ENCODE results near the gene COG7. TPM values are rescaled to one million over a fixed set of nuclear protein-coding genes. Genes with fewer than 3 reads are reported as not detected.
"Not testable (repeated sequence)": the region's sequence is repeated elsewhere in the genome, so short reads cannot be mapped to it uniquely, and the experiment has no call there.

COG7 gene
- total and polyA plus RNA-seq, 2 donors (not counting 3 experiments of a cell fraction or from before 2014, with no cell fraction given) = 24.1 to 42.0 TPM

- DNase-seq (ENCODE audit: low read depth, low spot score) = no peak
- FAIRE-seq = no peak
- H3K27me3 ChIP-seq (ENCODE audit: control insufficient read depth in 2 of 2, insufficient read depth in 2 of 2, low read length in 2 of 2) = no peaks in the 10 kb centered on the region
- H3K27ac ChIP-seq (ENCODE audit: insufficient read depth, low read depth, low read length) = no peak overlapping the region
- no TSS peak for BruUV-seq (replicated peaks)
- H3K4me2 ChIP-seq (ENCODE audit: insufficient read depth, low read length) = no peak overlapping the region
- no peaks in the 10 kb centered on the region for H4K20me1 ChIP-seq (replicated peaks; ENCODE audit: control insufficient read depth, extremely low read depth, insufficient read depth, low read length)
- H3K79me2 ChIP-seq (ENCODE audit: control insufficient read depth, insufficient read depth, low read length) = no peaks in the 10 kb centered on the region
- intact Hi-C loops (cut with micrococcal nuclease) (no loop called here), dilution Hi-C loops (cut with MboI; ENCODE audit: extremely low pct_ligation_motif_present, low sequenced_read_pairs) (no loop called here)
- H3K9me3 ChIP-seq (replicated peaks; ENCODE audit: control insufficient read depth, insufficient read depth, low read length) = no peaks in the 10 kb centered on the region
- H2AFZ ChIP-seq (ENCODE audit: low read depth, low read length) = no peak overlapping the region
- ChIA-PET POLR2A (no interaction called here), CTCF (no interaction called here)
- TF ChIP-seq, protein P1, sequence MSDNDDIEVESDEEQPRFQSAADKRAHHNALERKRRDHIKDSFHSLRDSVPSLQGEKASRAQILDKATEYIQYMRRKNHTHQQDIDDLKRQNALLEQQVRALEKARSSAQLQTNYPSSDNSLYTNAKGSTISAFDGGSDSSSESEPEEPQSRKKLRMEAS (IDR thresholded peaks at IDR 0.05; ENCODE audit: insufficient read depth, insufficient read length) = no peak
- TF ChIP-seq GATA2 (IDR thresholded peaks at IDR 0.05; ENCODE audit: insufficient read depth, insufficient read length, low read depth, low read length) = no peak
- no peak for TF ChIP-seq EZH2 (IDR thresholded peaks at IDR 0.05; ENCODE audit: borderline replicate concordance, low read depth, low read length, severe bottlenecking)
- H3K4me3 ChIP-seq (replicated peaks in 1 of 3; ENCODE audit: insufficient read depth in 1 of 3, low read depth in 1 of 3, low read length in 3 of 3) = no peak overlapping the region
- no peaks in the 10 kb centered on the region for H3K4me1 ChIP-seq (ENCODE audit: control insufficient read depth, extremely low read depth, insufficient read depth, low read length)
- H3K36me3 ChIP-seq (ENCODE audit: control insufficient read depth in 2 of 2, extremely low read depth in 1 of 2, insufficient read depth in 2 of 2, low read length in 2 of 2) = peaks cover 13 to 46% of the 10 kb centered on the region in 2 experiments
- no peaks in the 10 kb centered on the region for H3K9me1 ChIP-seq (replicated peaks; ENCODE audit: control insufficient read depth, extremely low read depth, insufficient read depth, low read length)
- H3K9ac ChIP-seq (replicated peaks; ENCODE audit: extremely low read depth, insufficient read depth, low read length) = no peak overlapping the region
These were observed 32.2 kb upstream of the COG7 start for GRCh38 chr16:23485257-23485614.

DNA sequence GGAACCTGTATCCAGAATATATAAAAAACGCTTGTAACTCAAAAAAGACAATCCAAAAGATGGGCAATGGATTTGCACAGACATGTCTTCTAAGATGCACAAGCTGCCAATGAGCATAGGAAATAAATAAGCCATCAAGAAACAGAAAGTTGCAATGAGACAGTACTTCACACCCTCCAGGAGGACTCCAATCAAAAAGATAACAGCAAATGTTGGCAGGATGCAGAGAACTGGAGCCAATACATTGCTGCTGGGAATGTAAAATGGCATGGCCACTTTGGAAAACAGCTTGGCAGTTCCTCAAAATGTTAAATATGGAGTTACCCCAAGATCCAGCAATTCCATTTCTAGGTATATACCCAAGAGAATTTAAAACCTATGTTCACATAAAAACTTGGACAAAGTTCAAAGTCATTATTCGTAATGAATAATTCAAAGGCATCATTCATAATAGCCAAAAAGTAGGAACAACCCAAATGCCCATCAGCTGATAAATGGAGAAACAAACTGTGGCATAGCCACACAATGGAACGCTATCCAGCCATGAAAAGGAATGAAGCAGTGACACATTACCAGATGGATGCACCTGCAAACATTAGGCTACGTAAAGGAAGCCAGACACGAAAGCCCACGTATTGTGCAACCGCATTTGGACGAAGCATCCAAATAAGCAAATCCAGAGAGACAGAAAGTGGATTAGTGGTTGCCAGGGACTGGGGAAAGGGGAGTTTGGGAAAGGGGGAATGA is 31.7 kb upstream of the COG7 start:
- TF ChIP-seq FOS (IDR thresholded peaks at IDR 0.05; ENCODE audit: borderline replicate concordance, insufficient read depth, low read length) (no peak), EZH2 (IDR thresholded peaks at IDR 0.05; ENCODE audit: borderline replicate concordance, low read depth, low read length, severe bottlenecking) (no peak), JUN (IDR thresholded peaks at IDR 0.05; ENCODE audit: borderline replicate concordance, insufficient read depth, insufficient read length, low read depth) (no peak), GATA2 (IDR thresholded peaks at IDR 0.05; ENCODE audit: insufficient read depth, insufficient read length, low read depth, low read length) (no peak), POLR2AphosphoS5 (IDR thresholded peaks at IDR 0.05; ENCODE audit: insufficient read depth, low read depth, low read length) (no peak)
- dilution Hi-C loops (cut with MboI; ENCODE audit: extremely low pct_ligation_motif_present, low sequenced_read_pairs) (no loop called here), intact Hi-C loops (cut with micrococcal nuclease) (no loop called here)
- Histone ChIP-seq H3K79me2 (ENCODE audit: control insufficient read depth, insufficient read depth, low read length) (no peaks in the 10 kb centered on the region), H2AFZ (ENCODE audit: low read depth, low read length) (no peak overlapping the region), H3K9me3 (replicated peaks; ENCODE audit: control insufficient read depth, insufficient read depth, low read length) (no peaks in the 10 kb centered on the region), H3K9me1 (replicated peaks; ENCODE audit: control insufficient read depth, extremely low read depth, insufficient read depth, low read length) (no peaks in the 10 kb centered on the region), H3K4me3 (replicated peaks in 1 of 3; ENCODE audit: insufficient read depth in 1 of 3, low read depth in 1 of 3, low read length in 3 of 3) (no peak overlapping the region), H3K9ac (replicated peaks; ENCODE audit: extremely low read depth, insufficient read depth, low read length) (no peak overlapping the region), H4K20me1 (replicated peaks; ENCODE audit: control insufficient read depth, extremely low read depth, insufficient read depth, low read length) (no peaks in the 10 kb centered on the region), H3K36me3 (ENCODE audit: control insufficient read depth in 2 of 2, extremely low read depth in 1 of 2, insufficient read depth in 2 of 2, low read length in 2 of 2) (peaks cover 13 to 51% of the 10 kb centered on the region in 2 experiments), H3K4me1 (ENCODE audit: control insufficient read depth, extremely low read depth, insufficient read depth, low read length) (no peaks in the 10 kb centered on the region), H3K4me2 (ENCODE audit: insufficient read depth, low read length) (no peak overlapping the region), H3K27me3 (ENCODE audit: control insufficient read depth in 2 of 2, insufficient read depth in 2 of 2, low read length in 2 of 2) (no peaks in the 10 kb centered on the region), H3K27ac (ENCODE audit: insufficient read depth, low read depth, low read length) (no peak overlapping the region)
- BruUV-seq (replicated peaks) = no TSS peak
- FAIRE-seq (no peak), DNase-seq (ENCODE audit: low read depth, low spot score) (no peak)
- POLR2A ChIA-PET = no interaction called here
- CTCF ChIA-PET = no interaction called here

DNA sequence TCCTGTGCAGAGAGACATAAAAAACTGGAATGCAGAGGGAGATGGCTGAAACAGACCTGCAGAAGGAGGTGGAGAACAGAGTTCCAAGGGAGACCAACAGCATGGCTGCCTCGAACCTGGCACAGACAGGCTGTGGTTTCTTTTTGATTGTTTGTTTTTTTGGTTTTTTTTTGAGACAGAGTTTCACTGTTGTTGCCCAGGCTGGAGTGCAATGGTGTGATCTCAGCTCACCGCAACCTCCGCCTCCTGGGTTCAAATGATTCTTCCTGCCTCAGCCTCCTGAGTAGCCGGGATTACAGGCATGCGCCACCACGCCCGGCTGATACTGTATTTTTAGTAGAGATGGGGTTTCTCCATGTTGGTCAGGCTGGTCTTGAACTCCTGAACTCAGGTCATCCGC is 30.5 kb upstream of the COG7 start:
- DNase-seq (ENCODE audit: low read depth, low spot score); H3K79me2 ChIP-seq (ENCODE audit: control insufficient read depth, insufficient read depth, low read length); H3K4me3 ChIP-seq (replicated peaks in 1 of 3; ENCODE audit: insufficient read depth in 1 of 3, low read depth in 1 of 3, low read length in 3 of 3); H2AFZ ChIP-seq (ENCODE audit: low read depth, low read length); H3K9me3 ChIP-seq (replicated peaks; ENCODE audit: control insufficient read depth, insufficient read depth, low read length); dilution Hi-C loops (cut with MboI; ENCODE audit: extremely low pct_ligation_motif_present, low sequenced_read_pairs); H3K9ac ChIP-seq (replicated peaks; ENCODE audit: extremely low read depth, insufficient read depth, low read length); BruUV-seq (replicated peaks); H3K9me1 ChIP-seq (replicated peaks; ENCODE audit: control insufficient read depth, extremely low read depth, insufficient read depth, low read length); H3K4me1 ChIP-seq (ENCODE audit: control insufficient read depth, extremely low read depth, insufficient read depth, low read length); intact Hi-C loops (cut with micrococcal nuclease); H3K27ac ChIP-seq (ENCODE audit: insufficient read depth, low read depth, low read length); H4K20me1 ChIP-seq (replicated peaks; ENCODE audit: control insufficient read depth, extremely low read depth, insufficient read depth, low read length); FAIRE-seq; H3K4me2 ChIP-seq (ENCODE audit: insufficient read depth, low read length); H3K27me3 ChIP-seq (ENCODE audit: control insufficient read depth in 2 of 2, insufficient read depth in 2 of 2, low read length in 2 of 2); CTCF ChIA-PET; POLR2A ChIA-PET: not testable (repeated sequence)
- H3K36me3 ChIP-seq (ENCODE audit: control insufficient read depth in 2 of 2, extremely low read depth in 1 of 2, insufficient read depth in 2 of 2, low read length in 2 of 2) = peaks cover 13 to 60% of the 10 kb centered on the region in 2 experiments
